Activated naive CD4-positive, alpha-beta T cell treated with anti-CD3 and anti-CD28 coated beads, Interleukin-2, amount 50 U/mL, for 72 hours (primary cell): ENCODE measurements around the gene RFX5. TPM values are rescaled to one million over a fixed set of nuclear protein-coding genes. Genes with fewer than 3 reads are reported as not detected.
"Not testable (repeated sequence)": the region's sequence is repeated elsewhere in the genome, so short reads cannot be mapped to it uniquely, and the experiment has no call there.

Experiments used
- ATAC-seq, 2 donors: fragments of 150-1000 bp; cut with Tn5 transposase; 2 replicates each; pipeline ENCODE4 v1.10.0; 2021; ENCODE audit warnings: mild to moderate bottlenecking in 2 of 2, moderate library complexity in 2 of 2
- DNase-seq, 2 donors: peaks; one replicate each; pipeline ENCODE4 v3.0.0; 2021 to 2022; ENCODE audit warnings: low spot score in 2 of 2
- H3K27ac Mint-ChIP-seq, 2 donors: one replicate each; pipeline ENCODE4 v1.8.0; 2022; ENCODE audit warnings: mild to moderate bottlenecking in 2 of 2, mixed read lengths in 2 of 2
- H3K36me3 Mint-ChIP-seq, 2 donors: one replicate each; pipeline ENCODE4 v1.8.0; 2022; ENCODE audit warnings: mixed read lengths in 2 of 2
- H3K9me3 Mint-ChIP-seq, 2 donors: one replicate each; pipeline ENCODE4 v1.8.0; 2022; ENCODE audit warnings: mixed read lengths in 2 of 2
- total RNA-seq, 2 donors: library from RNA; stranded (reverse); gene quantifications; one replicate each; pipeline ENCODE4 v1.2.3, GENCODE V29; 2022

RFX5 gene
- total RNA-seq, 2 donors from 2014 or later = 56.9 to 61.3 TPM

GRCh38 chr1:151368393-151369301 lies 21.6 kb upstream of the RFX5 start:
- ATAC-seq = no peak
- H3K9me3 Mint-ChIP-seq = peaks cover 0 to 1% of the 10 kb centered on the region in 2 donors
- H3K36me3 Mint-ChIP-seq = peaks cover 0 to 4% of the 10 kb centered on the region in 2 donors
- no peak overlapping the region for H3K27ac Mint-ChIP-seq
- DNase-seq = no peak

- H3K9me3 Mint-ChIP-seq = peaks cover 0 to 6% of the 10 kb centered on the region in 2 donors
- DNase-seq = no peak
- no peak for ATAC-seq
- H3K27ac Mint-ChIP-seq = no peak overlapping the region
- peaks cover 0 to 10% of the 10 kb centered on the region in 2 donors for H3K36me3 Mint-ChIP-seq
Observed at GRCh38 chr1:151367658-151368392, 20.8 kb upstream of the RFX5 start.

- no peak for DNase-seq
- peaks cover 0 to 20% of the 10 kb centered on the region in 2 donors for H3K9me3 Mint-ChIP-seq
- no peak overlapping the region for H3K27ac Mint-ChIP-seq
- H3K36me3 Mint-ChIP-seq = peaks cover 0 to 27% of the 10 kb centered on the region in 2 donors
- ATAC-seq = no peak
Observed at GRCh38 chr1:151364996-151365395, 17.9 kb upstream of the RFX5 start.

- H3K9me3 Mint-ChIP-seq = peaks cover 0 to 20% of the 10 kb centered on the region in 2 donors
- H3K36me3 Mint-ChIP-seq = peaks cover 0 to 27% of the 10 kb centered on the region in 2 donors
- no peak overlapping the region for H3K27ac Mint-ChIP-seq
- DNase-seq (no peak), ATAC-seq (no peak)
Observed at GRCh38 chr1:151362308-151363155, 15.5 kb upstream of the RFX5 start.

GRCh38 chr1:151361883-151362282 lies 14.8 kb upstream of the RFX5 start:
- Mint-ChIP-seq H3K27ac (no peak overlapping the region), H3K36me3 (peaks cover 0 to 27% of the 10 kb centered on the region in 2 donors), H3K9me3 (peaks cover 0 to 20% of the 10 kb centered on the region in 2 donors)
- DNase-seq = no peak
- ATAC-seq = no peak

- Mint-ChIP-seq H3K9me3 (peaks cover 0 to 9% of the 10 kb centered on the region in 2 donors), H3K27ac (no peak overlapping the region), H3K36me3 (peaks cover 0 to 13% of the 10 kb centered on the region in 2 donors)
- no peak for DNase-seq
- ATAC-seq = no peak
Observed at GRCh38 chr1:151356696-151357095, 9.6 kb upstream of the RFX5 start.

GRCh38 chr1:151352021-151352718 lies 5.1 kb upstream of the RFX5 start:
- ATAC-seq (no peak), DNase-seq (no peak)
- peaks cover 0 to 9% of the 10 kb centered on the region in 2 donors for H3K36me3 Mint-ChIP-seq
- H3K9me3 Mint-ChIP-seq = no peaks in the 10 kb centered on the region
- H3K27ac Mint-ChIP-seq = no peak overlapping the region

- DNase-seq = not testable (repeated sequence)
Observed at GRCh38 chr1:151350323-151350722, 3.3 kb upstream of the RFX5 start.

GRCh38 chr1:151347523-151348246 lies 633 bp upstream of the RFX5 start:
- no peak for DNase-seq
- Mint-ChIP-seq H3K9me3 (no peaks in the 10 kb centered on the region), H3K36me3 (peaks cover 14 to 25% of the 10 kb centered on the region in 2 donors), H3K27ac (peak overlapping the region; percentile 96 to 99)
- ATAC-seq = peak in 1 of 2 donors; percentile 5

More at GRCh38 chr1:151350323-151350722, 3.3 kb upstream of the RFX5 start:
- ATAC-seq, H3K9me3 Mint-ChIP-seq, H3K27ac Mint-ChIP-seq: not testable (repeated sequence)
- peaks cover 14 to 18% of the 10 kb centered on the region in 2 donors for H3K36me3 Mint-ChIP-seq

- no peak for DNase-seq
- H3K9me3 Mint-ChIP-seq = no peaks in the 10 kb centered on the region
- peaks cover 14 to 16% of the 10 kb centered on the region in 2 donors for H3K36me3 Mint-ChIP-seq
- H3K27ac Mint-ChIP-seq = peak overlapping the region; percentile 96 to 99
- no peak for ATAC-seq
Observed at GRCh38 chr1:151346082-151346768, 827 bp downstream of the RFX5 start.

- Mint-ChIP-seq H3K27ac (peak overlapping the region in 1 of 2 donors; percentile 82), H3K9me3 (no peaks in the 10 kb centered on the region), H3K36me3 (peaks cover 14 to 16% of the 10 kb centered on the region in 2 donors)
- ATAC-seq (no peak), DNase-seq (no peak)
Observed at GRCh38 chr1:151344291-151344690, 2.8 kb downstream of the RFX5 start.

- H3K27ac Mint-ChIP-seq = peak overlapping the region; percentile 82 to 92
- ATAC-seq (no peak), DNase-seq (no peak)
- no peaks in the 10 kb centered on the region for H3K9me3 Mint-ChIP-seq
- H3K36me3 Mint-ChIP-seq = peaks cover 14 to 16% of the 10 kb centered on the region in 2 donors
Observed at GRCh38 chr1:151343587-151343986, 3.5 kb downstream of the RFX5 start.

- H3K36me3 Mint-ChIP-seq = peaks cover 14 to 16% of the 10 kb centered on the region in 2 donors
- DNase-seq = no peak
- no peak for ATAC-seq
- H3K9me3 Mint-ChIP-seq = no peaks in the 10 kb centered on the region
- H3K27ac Mint-ChIP-seq = peak overlapping the region in 1 of 2 donors; percentile 82
Observed at GRCh38 chr1:151342569-151342968, 4.5 kb downstream of the RFX5 start.

- ATAC-seq (no peak), DNase-seq (no peak)
- H3K36me3 Mint-ChIP-seq = peaks cover 13 to 15% of the 10 kb centered on the region in 2 donors
- peak overlapping the region in 1 of 2 donors; percentile 82 for H3K27ac Mint-ChIP-seq
- H3K9me3 Mint-ChIP-seq = no peaks in the 10 kb centered on the region
Observed at GRCh38 chr1:151342021-151342420, 5.0 kb downstream of the RFX5 start.
